Lower leg skin (tissue), 3 donors: Measurements from ENCODE around the gene ATXN7L3B.

ENCODE experiments used
- CTCF ChIP-seq, 3 donors: fragments of 450-650 bp; IDR thresholded peaks; one replicate each; pipeline ENCODE4 v1.5.1; 2016; ENCODE audit warnings: antibody characterized with exemption in 3 of 3, mild to moderate bottlenecking in 3 of 3, moderate library complexity in 2 of 3
- POLR2A ChIP-seq, 2 donors: fragments of 450-650 bp; IDR thresholded peaks; one replicate each; pipeline ENCODE4 v1.6.1; 2016 to 2017; ENCODE audit warnings: antibody characterized with exemption in 2 of 2, mild to moderate bottlenecking in 1 of 2, moderate library complexity in 1 of 2

- TF ChIP-seq CTCF (IDR thresholded peaks at IDR 0.05) (no peak), POLR2A (IDR thresholded peaks at IDR 0.05) (no peak)
These were observed 48.1 kb upstream of the ATXN7L3B start for GRCh38 chr12:74489543-74489942.
